Kidney (tissue), 14 donors: ENCODE data around the gene CNIH2. TPM values are rescaled to one million over a fixed set of nuclear protein-coding genes. Genes with fewer than 3 reads are reported as not detected.

Source experiments
- DNase-seq, 5 donors: peaks; one replicate each; pipeline ENCODE4 v3.0.0-alpha.2; 2013 to 2020
- FAIRE-seq: peaks from 2 replicates; lab custom pipeline; 2012; peaks lifted over from hg19 to GRCh38; lab: Jason Lieb, UNC
- H3K27ac ChIP-seq, 2 donors: one replicate each; pipeline ENCODE4 v1.7.0; 2013; ENCODE audit warnings: low read depth in 2 of 2, low read length in 2 of 2, inconsistent platforms in 1 of 2
- H3K27me3 ChIP-seq: one replicate; pipeline ENCODE4 v1.7.1; 2013; ENCODE audit warnings: low read length, inconsistent platforms; ENCODE audit not compliant: control insufficient read depth, insufficient read depth
- H3K36me3 ChIP-seq, 3 donors: one replicate each; pipeline versions ENCODE4 v1.7.0 to v1.7.1; 2013; ENCODE audit warnings: low read length in 3 of 3, control low read depth in 1 of 3, inconsistent platforms in 1 of 3; ENCODE audit not compliant: insufficient read depth in 3 of 3, control insufficient read depth in 2 of 3
- H3K4me1 ChIP-seq, 3 donors: one replicate each; pipeline versions ENCODE4 v1.7.0 to v1.7.1; 2013; ENCODE audit warnings: low read length in 3 of 3, inconsistent platforms in 1 of 3, low read depth in 1 of 3; ENCODE audit not compliant: control insufficient read depth in 2 of 3, insufficient read depth in 2 of 3
- H3K4me3 ChIP-seq, 3 donors: one replicate each; pipeline versions ENCODE4 v1.7.0 to v1.8.1; 2013; ENCODE audit warnings: low read length in 3 of 3, control low read depth in 1 of 3, inconsistent platforms in 1 of 3
- H3K9ac ChIP-seq, 3 donors: one replicate each; pipeline versions ENCODE4 v1.7.0 to v1.7.1; 2013; ENCODE audit warnings: low read length in 3 of 3, control low read depth in 1 of 3, inconsistent platforms in 1 of 3
- H3K9me3 ChIP-seq, 3 donors: one replicate each; pipeline versions ENCODE4 v1.7.0 to v1.7.1; 2013; ENCODE audit warnings: low read length in 3 of 3, control low read depth in 1 of 3, inconsistent platforms in 1 of 3; ENCODE audit not compliant: control insufficient read depth in 2 of 3, insufficient read depth in 1 of 3
- CTCF ChIP-seq: IDR thresholded peaks from 3 replicates; pipeline ENCODE4 v1.5.1; 2012; ENCODE audit warnings: mild to moderate bottlenecking, moderate library complexity, borderline replicate concordance; ENCODE audit not compliant: insufficient read depth; ENCODE audit errors: extremely low read depth
- intact Hi-C: fragments of 100-400 bp; cut with DNase I; formaldehyde crosslinking; loops from one replicate; pipeline ENCODE4 v1.11.1; 2022
- polyA plus RNA-seq: library from polyadenylated mRNA; stranded (reverse); fragments of 350-450 nt; fragmentation: Illumina TruSeq; extraction: RNeasy Lipid Tissue Mini Kit (QIAGEN cat#74804); gene quantifications from one replicate; pipeline ENCODE4 v1.2.3, GENCODE V29; 2014; ENCODE audit warnings: low read depth, low replicate concordance; ENCODE audit not compliant: insufficient read depth
- total RNA-seq: library from RNA; stranded (reverse); fragmentation: NEBNext Ultra II Directional; extraction: Animal tissue kit (Norgen Biotek cat#: 25700); gene quantifications from one replicate; pipeline ENCODE4 v1.2.1, GENCODE V29; 2021
- donor health status: control.
- donor health status: control.
- donor health status: control.
- donor health status: control.
- donor health status: control.
- donor health status: DM: yes; HTN: yes; CAD: no.
- donor health status: Normal renal cell carcinoma (clear cell type).

CNIH2 gene
- total and polyA plus RNA-seq, 2 donors from 2014 or later = 0.63 TPM; not detected in 1

- H3K9me3 ChIP-seq = no peaks in the 10 kb centered on the region
- TF ChIP-seq CTCF = no peak
- no peak overlapping the region for H3K27ac ChIP-seq
- DNase-seq = peak in 1 of 5 donors; percentile 51
- H3K27me3 ChIP-seq = no peaks in the 10 kb centered on the region
- no peak overlapping the region for H3K9ac ChIP-seq
- peaks cover 2 to 13% (median 4%) of the 10 kb centered on the region in 3 donors for H3K4me1 ChIP-seq
- no peak for FAIRE-seq
- intact Hi-C loops = no loop called here
- no peak overlapping the region for H3K4me3 ChIP-seq
- no peaks in the 10 kb centered on the region for H3K36me3 ChIP-seq
Measured at GRCh38 chr11:66333220-66333877, 55.4 kb downstream of the CNIH2 start.

Other genes with a start within 250 kb of the CNIH2 start
- 2.5 TPM for gene GAL3ST3, start 229.0 kb upstream of the CNIH2 start, total RNA-seq
- 7.6 TPM for gene GAL3ST3, start 229.0 kb upstream of the CNIH2 start, polyA plus RNA-seq
- 172 TPM for gene SF3B2, start 225.8 kb upstream of the CNIH2 start, total RNA-seq
- gene SF3B2, start 225.8 kb upstream of the CNIH2 start, polyA plus RNA-seq = 114 TPM
- gene PACS1, start 207.9 kb upstream of the CNIH2 start, total RNA-seq = 91.8 TPM
- 23.7 TPM for gene PACS1, start 207.9 kb upstream of the CNIH2 start, polyA plus RNA-seq
- gene KLC2, start 20.5 kb upstream of the CNIH2 start, total RNA-seq = 30.6 TPM
- 16.2 TPM for gene KLC2, start 20.5 kb upstream of the CNIH2 start, polyA plus RNA-seq
- 153 TPM for gene RAB1B, start 9.5 kb upstream of the CNIH2 start, total RNA-seq
- gene RAB1B, start 9.5 kb upstream of the CNIH2 start, polyA plus RNA-seq = 197 TPM
- 92.1 TPM for gene YIF1A, start 11.0 kb downstream of the CNIH2 start, total RNA-seq
- 115 TPM for gene YIF1A, start 11.0 kb downstream of the CNIH2 start, polyA plus RNA-seq
- gene TMEM151A, start 13.7 kb downstream of the CNIH2 start, total RNA-seq = 0.19 TPM
- not detected for gene TMEM151A, start 13.7 kb downstream of the CNIH2 start, polyA plus RNA-seq
- 22.9 TPM for gene CD248, start 38.9 kb downstream of the CNIH2 start, total RNA-seq
- gene CD248, start 38.9 kb downstream of the CNIH2 start, polyA plus RNA-seq = 14.8 TPM
- 9.2 TPM for gene RIN1, start 58.3 kb downstream of the CNIH2 start, total RNA-seq
- gene RIN1, start 58.3 kb downstream of the CNIH2 start, polyA plus RNA-seq = 2.3 TPM
- 32.8 TPM for gene BRMS1, start 66.9 kb downstream of the CNIH2 start, total RNA-seq
- gene BRMS1, start 66.9 kb downstream of the CNIH2 start, polyA plus RNA-seq = 69.7 TPM
- gene B4GAT1, start 69.5 kb downstream of the CNIH2 start, total RNA-seq = 21.7 TPM
- gene B4GAT1, start 69.5 kb downstream of the CNIH2 start, polyA plus RNA-seq = 59.9 TPM
- gene SLC29A2, start 93.6 kb downstream of the CNIH2 start, total RNA-seq = 10.4 TPM
- 17.5 TPM for gene SLC29A2, start 93.6 kb downstream of the CNIH2 start, polyA plus RNA-seq
- 0.19 TPM for gene NPAS4, start 142.9 kb downstream of the CNIH2 start, total RNA-seq
- gene NPAS4, start 142.9 kb downstream of the CNIH2 start, polyA plus RNA-seq = not detected
- gene MRPL11, start 160.7 kb downstream of the CNIH2 start, total RNA-seq = 34.1 TPM
- 97.3 TPM for gene MRPL11, start 160.7 kb downstream of the CNIH2 start, polyA plus RNA-seq
- gene PELI3, start 188.7 kb downstream of the CNIH2 start, total RNA-seq = 8.1 TPM
- gene PELI3, start 188.7 kb downstream of the CNIH2 start, polyA plus RNA-seq = 9.1 TPM
- gene DPP3, start 202.3 kb downstream of the CNIH2 start, total RNA-seq = 41.7 TPM
- 32.9 TPM for gene DPP3, start 202.3 kb downstream of the CNIH2 start, polyA plus RNA-seq
- gene BBS1, start 232.5 kb downstream of the CNIH2 start, total RNA-seq = 85.4 TPM
- 30.1 TPM for gene BBS1, start 232.5 kb downstream of the CNIH2 start, polyA plus RNA-seq